Hippocampal formation (tissue), 2 donors: ENCODE data around the gene SOX8.
"Not testable (repeated sequence)": the region's sequence is repeated elsewhere in the genome, so short reads cannot be mapped to it uniquely, and the experiment has no call there.

ENCODE experiments used
- DNase-seq, 2 donors: peaks; one replicate each; lab custom pipeline; 2025; lab: John Stamatoyannopoulos, UW

Gene SOX8

GRCh38 chr16:981695-982144 lies at the start of gene SOX8:
Gene SOX8 (plus strand): TSS chr16:981770. CDS start chr16:981923, 153 bp downstream.
- DNase-seq, result no peak

DNA sequence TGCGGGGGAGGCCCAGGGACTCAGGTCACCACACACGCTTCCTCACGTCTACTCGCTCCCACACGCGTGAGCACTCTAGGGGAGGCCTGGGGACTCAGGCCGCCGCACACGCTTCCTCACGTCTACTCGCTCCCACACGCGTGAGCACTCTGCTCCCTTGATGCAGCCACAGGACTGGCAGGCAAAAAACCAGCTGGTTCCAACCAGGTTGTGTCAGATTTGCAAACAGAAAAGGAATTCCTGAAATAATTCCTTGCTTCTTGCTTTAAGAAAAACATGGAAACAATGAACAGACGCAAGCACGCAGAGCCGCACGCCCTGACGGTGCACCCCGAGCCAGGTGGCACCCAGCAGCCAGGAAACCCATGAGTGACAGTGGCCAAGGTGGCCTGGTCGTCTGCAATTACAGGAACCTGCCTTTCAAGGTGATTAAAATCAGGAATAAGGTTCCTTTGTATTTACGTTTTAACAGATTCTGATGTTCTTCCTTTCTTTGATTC lies 48.7 kb upstream of the SOX8 start:
- DNase-seq, result no peak

GRCh38 chr16:933581-933980 lies 48.0 kb upstream of the SOX8 start:
- no peak for DNase-seq

GRCh38 chr16:934178-934577 lies 47.4 kb upstream of the SOX8 start:
- DNase-seq, result no peak

GRCh38 chr16:935684-936083 lies 45.9 kb upstream of the SOX8 start:
- DNase-seq, result no peak

DNA sequence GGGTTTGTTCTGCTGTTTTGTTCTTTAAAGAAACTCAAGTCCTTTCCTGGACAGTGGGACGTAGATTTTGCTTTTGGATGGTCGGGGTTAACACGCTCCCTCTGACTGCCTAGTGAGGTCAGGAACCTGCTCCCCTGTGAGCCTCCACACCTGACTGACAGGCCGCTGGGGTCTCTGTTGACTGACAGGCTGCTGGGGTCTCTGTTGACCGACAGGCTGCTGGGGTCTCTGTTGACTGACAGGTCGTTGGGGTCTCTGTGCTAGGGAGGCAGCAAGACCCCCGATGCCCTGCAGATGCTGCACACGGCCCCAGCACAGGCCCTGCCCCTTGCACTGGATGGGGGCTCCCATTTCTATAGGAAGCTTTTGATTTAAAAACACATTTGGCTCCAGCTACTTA lies 44.3 kb upstream of the SOX8 start:
- no peak for DNase-seq

- DNase-seq, result no peak
Measured at GRCh38 chr16:937723-938122, 43.8 kb upstream of the SOX8 start.

DNA sequence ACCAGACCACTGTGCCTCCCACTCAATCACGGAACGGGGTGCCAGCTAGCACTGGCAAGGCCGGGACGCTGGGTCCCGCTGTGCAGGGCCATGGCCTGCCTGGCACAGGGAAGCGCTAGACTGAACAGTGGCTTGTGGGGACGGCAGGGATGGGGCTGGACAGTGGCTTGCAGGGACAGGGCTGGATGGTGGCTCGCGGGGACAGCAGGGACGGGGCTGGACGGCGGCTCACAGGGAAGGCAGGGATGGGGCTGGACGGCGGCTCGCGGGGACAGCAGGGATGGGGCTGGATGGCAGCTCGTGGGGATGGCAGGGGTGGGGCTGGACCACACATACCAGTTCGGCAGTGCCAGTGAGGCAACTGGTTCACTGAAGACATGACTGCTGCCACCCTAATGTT lies 43.4 kb upstream of the SOX8 start:
- peak in 1 of 2 donors; percentile 31 for DNase-seq

- no peak for DNase-seq
Measured at GRCh38 chr16:938752-939151, 42.8 kb upstream of the SOX8 start.

DNA sequence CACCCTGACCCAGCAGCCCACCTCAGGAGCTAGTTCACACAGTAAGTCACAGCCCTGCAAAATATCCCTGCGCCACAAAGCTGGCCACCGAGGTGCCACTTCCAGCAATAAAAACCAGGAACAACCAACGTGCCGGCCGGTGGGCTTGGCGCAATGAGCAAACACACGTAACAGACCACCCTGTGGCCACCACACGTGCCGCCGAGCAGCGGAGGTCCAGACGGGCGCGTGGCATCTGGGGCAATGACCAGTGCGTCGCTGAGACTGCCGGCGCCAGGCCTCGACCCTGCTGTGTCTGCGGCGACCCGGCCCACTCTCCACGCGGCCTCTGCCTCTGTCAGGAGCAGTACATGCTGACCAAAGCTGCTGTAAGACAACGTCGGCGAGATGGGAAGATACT lies 42.3 kb upstream of the SOX8 start:
- DNase-seq, result no peak

GRCh38 chr16:939941-940340 lies 41.6 kb upstream of the SOX8 start:
- no peak for DNase-seq

- no peak for DNase-seq
Measured at GRCh38 chr16:942436-943060, 39.0 kb upstream of the SOX8 start.

DNA sequence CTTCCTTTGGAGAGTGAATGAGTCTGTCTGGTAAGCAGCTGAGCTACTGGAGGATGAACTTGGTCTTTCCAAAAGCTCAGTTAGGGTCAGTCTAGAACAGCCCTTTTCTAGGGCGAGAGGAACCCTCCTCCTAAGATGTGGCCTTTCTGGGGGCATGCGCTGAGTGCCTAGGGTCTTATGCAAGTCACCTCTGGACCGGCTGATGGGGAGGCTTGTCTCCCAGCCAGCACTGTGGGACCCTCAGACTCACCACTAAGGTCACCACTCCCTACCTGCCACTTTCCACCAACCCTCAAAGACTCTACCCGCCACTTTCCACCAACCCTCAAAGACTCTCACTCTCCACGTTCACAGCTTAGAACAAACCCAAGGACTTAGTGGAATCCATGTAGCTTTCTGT lies 37.6 kb upstream of the SOX8 start:
- DNase-seq, result no peak

DNA sequence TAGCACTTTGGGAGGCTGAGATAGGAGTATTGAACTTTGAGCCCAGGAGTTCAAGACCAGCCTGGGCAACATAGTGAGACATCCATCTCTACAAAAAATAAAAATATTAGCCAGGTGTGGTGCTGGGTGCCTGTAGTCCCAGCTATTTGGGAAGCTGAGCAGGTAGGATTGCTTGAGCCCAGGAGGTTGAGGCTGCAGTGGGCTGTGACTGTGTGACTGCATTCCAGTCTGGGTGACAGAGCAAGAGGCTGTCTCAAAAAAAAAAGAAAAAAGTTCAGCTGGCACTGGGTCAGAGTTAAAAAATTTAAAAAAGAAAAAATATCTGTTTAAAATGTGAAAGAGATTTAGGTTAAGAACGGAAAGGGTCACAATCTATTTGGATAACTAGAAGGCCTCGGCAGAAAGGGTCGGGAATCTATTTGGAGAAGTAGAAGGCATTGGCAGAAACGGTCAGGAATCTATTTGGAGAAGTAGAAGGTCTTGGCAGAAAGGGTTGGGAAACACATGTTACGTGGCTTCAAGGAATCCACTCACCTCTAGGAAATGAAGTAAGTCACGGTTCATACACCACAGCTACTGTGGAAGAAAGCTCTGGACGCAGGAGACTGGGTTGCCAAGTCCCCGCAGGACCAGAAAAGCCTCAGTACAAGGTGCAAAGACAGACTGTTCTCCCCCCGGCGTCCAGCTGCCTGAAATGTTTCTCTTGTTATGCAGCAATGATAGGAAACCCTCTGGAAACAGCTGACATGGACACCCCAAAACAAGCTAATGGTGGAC lies 36.1 kb upstream of the SOX8 start:
- DNase-seq, result no peak

DNA sequence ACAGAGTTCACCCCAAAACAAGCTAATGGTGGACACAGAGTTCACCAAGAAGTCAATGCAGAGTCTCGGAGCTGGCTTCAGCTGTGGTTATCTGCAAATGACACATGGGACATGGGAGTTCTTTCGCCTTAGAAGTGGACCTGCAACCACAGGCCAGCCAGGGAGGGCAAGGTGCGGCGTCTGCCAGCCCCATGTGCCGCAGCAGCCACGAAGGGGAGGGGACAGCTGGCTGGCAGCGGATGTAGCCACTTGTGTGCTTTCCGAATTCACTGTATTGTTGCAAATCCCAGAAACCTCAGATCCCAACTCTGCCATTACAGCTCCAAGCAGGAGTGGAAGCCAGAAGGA lies 35.5 kb upstream of the SOX8 start:
- no peak for DNase-seq

GRCh38 chr16:947255-947921 lies 34.2 kb upstream of the SOX8 start:
- no peak for DNase-seq

- not testable (repeated sequence) for DNase-seq
Measured at GRCh38 chr16:947922-948303, 33.7 kb upstream of the SOX8 start.

GRCh38 chr16:948767-949166 lies 32.8 kb upstream of the SOX8 start:
- DNase-seq, result not testable (repeated sequence)

DNA sequence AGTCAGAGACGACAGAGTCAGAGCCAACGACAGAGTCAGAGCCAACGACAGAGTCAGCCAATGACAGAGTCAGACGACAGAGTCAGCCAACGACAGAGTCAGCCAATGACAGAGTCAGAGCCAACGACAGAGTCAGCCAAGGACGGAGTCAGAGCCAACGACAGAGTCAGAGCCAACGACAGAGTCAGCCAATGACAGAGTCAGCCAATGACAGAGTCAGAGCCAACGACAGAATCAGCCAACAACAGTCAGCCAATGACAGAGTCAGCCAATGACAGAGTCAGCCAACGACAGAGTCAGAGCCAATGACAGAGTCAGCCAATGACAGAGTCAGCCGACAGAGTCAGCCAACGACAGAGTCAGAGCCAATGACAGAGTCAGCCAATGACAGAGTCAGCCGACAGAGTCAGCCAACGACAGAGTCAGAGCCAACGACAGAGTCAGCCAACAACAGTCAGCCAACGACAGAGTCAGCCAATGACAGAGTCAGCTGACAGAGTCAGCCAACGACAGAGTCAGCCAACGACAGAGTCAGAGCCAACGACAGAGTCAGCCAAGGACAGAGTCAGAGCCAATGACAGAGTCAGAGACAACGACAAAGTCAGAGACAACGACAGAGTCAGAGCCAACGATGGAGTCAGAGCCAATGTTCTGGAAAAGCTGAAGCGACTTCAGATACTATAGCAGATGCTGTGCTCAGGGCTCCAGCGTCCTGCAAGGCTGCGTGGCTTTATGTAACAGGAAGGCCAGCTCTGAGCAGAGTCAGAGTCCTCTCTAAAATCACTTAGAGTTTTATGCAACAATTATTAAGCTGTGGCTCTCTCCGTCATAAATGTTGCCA lies 30.6 kb upstream of the SOX8 start:
- peak in 1 of 2 donors; percentile 4 for DNase-seq

- DNase-seq, result no peak
Measured at GRCh38 chr16:951660-952301, 29.8 kb upstream of the SOX8 start.

DNA sequence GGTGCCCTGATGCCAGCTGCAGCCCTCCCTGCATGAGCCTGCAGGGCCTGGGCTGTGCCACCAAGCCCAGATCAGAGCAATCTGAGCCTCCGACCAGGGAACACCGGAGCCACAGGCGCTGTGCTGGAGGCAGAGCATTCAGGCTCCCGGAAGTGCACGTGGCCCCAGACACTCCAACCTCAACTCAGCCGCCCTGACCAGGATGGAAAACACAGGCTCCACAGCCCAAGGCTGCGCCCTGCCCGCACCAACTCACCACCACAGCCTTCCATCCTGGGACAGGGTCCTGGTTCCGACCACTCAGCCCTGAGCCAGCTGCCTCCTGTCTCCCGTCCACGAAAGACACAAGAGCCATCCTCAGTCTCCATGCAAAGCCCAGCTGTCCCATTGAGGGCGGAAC lies 29.2 kb upstream of the SOX8 start:
- no peak for DNase-seq

- not testable (repeated sequence) for DNase-seq
Measured at GRCh38 chr16:953818-954217, 27.8 kb upstream of the SOX8 start.
